Measurements from ENCODE around the gene CKB.

The CKB gene

DNA sequence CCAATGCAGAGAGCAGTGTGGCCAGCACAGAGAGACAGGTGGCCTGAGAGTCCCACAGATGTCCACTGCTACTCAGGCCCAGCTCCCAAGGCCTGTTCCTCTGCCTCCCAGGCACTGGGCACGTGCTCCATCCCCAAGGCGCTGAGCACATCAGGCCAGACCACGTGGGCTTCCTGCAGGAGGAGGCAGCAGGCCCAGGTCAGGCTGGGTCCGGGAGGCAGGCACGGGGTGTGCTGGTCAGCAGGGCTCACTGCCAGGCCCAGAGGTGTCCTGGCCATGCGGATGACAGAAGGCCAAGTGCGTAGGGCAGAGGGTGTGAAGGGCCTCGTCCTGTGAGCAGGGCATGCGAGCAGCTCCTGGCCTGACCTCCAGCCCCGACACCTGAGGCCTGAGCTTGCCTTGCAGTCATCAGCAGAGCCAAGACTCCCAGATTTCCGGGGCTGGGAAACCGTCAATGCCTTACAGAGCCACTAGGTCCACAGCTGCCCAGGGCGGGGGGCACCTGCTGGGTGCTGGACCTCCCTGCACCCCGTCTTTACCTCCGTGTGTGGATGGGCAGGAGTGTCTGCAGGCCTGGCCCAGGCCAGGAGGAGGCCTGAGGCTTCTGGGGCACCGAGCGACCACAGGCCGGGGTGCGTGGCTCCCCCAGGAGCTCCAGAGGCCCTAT lies 21.2 kb upstream of the CKB start:
- no peaks in the 10 kb centered on the region for H3K9me3 ChIP-seq
- no peak for TF ChIP-seq CTCF (IDR thresholded peaks at IDR 0.05; ENCODE audit: low read depth, low read length)
- peak; percentile 28 for DNase-seq
- peaks cover 22% of the 10 kb centered on the region for H3K4me1 ChIP-seq
- H3K27me3 ChIP-seq: no peaks in the 10 kb centered on the region
- no peak overlapping the region for H3K4me3 ChIP-seq (ENCODE audit: low read depth, low read length)
- no peaks in the 10 kb centered on the region for H3K36me3 ChIP-seq

- no peaks in the 10 kb centered on the region for H3K36me3 ChIP-seq
- H3K9me3 ChIP-seq: no peaks in the 10 kb centered on the region
- no peak overlapping the region for H3K4me3 ChIP-seq (ENCODE audit: low read depth, low read length)
- no peak for TF ChIP-seq CTCF (IDR thresholded peaks at IDR 0.05; ENCODE audit: low read depth, low read length)
- H3K27me3 ChIP-seq: no peaks in the 10 kb centered on the region
- peak; percentile 14 for DNase-seq
- H3K4me1 ChIP-seq: peaks cover 29% of the 10 kb centered on the region
Measured at GRCh38 chr14:103543140-103543539, 20.5 kb upstream of the CKB start.

DNA sequence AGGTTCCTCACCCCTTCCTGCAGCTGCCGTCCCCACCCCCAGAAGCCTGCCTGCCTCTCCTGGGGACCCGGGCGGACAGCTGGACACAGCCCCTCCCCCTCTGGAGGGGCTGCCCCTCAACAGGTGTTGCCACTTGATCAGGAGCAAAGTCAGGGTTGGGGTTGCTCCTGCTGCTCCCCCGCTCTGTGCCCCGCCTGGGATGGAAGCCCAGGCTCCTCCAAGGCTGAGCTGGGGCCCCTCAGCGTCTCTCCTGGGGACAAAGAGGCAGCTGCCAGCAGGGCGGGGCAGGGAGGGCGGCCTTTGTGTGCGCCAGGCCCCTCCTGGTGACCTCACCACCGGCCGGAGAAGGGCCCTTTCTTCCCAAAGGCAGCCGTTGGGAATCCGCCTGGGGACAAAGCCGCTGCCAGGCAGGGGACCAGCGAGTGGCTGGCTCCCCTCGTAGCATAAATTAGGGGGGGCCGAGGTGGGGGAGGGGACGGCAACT lies 20.0 kb upstream of the CKB start:
- TF ChIP-seq CTCF (IDR thresholded peaks at IDR 0.05; ENCODE audit: low read depth, low read length): no peak
- H3K4me1 ChIP-seq: peaks cover 29% of the 10 kb centered on the region
- no peaks in the 10 kb centered on the region for H3K9me3 ChIP-seq
- no peak overlapping the region for H3K4me3 ChIP-seq (ENCODE audit: low read depth, low read length)
- H3K27me3 ChIP-seq: no peaks in the 10 kb centered on the region
- DNase-seq: peak; percentile 51
- no peaks in the 10 kb centered on the region for H3K36me3 ChIP-seq

DNA sequence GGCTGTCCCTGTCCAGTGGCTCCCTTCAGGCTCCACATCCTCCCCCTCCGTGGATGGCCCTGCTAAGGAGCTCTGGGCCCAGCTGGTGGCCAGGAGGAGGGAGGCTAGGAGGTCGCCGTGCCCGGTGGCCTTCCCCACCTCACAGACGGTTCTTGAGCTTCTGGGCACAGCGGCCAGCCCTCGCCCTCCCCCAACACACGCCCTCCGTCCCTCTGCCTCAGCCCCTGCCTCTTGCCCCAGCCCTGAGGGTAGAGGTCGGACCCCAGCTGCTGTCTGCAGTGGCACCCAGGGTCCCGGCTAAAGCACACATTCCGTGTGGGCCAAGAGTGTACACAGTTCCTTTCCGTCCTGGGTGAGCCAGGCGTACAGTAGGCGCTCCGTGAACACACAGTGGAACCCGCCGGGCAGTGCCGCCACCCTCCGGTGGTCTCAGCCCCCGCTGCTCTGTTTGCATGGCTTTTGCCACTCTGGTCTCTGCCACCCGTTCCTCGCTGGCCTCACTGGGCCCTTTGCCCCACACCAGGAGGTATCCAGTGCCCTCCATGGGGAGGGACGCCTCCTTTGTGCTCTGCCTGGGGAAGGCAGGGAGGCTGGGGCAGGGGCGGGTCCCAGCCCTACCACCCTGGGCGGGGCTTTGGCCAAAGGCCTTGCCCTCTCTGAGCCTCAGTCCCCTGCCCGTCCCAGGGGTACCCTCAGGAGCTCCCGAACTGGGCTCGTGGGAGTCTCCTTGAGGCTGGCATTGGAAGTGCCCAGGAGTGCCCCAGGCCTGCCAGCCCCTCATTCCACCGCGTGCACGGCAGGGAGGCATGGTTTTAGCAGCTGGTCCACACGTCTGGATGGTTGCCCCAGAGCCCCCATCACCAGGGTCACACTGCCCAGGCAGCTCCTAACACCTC lies 19.3 kb upstream of the CKB start:
- H3K4me1 ChIP-seq: peaks cover 29% of the 10 kb centered on the region
- no peaks in the 10 kb centered on the region for H3K27me3 ChIP-seq
- no peak for TF ChIP-seq CTCF (IDR thresholded peaks at IDR 0.05; ENCODE audit: low read depth, low read length)

DNA sequence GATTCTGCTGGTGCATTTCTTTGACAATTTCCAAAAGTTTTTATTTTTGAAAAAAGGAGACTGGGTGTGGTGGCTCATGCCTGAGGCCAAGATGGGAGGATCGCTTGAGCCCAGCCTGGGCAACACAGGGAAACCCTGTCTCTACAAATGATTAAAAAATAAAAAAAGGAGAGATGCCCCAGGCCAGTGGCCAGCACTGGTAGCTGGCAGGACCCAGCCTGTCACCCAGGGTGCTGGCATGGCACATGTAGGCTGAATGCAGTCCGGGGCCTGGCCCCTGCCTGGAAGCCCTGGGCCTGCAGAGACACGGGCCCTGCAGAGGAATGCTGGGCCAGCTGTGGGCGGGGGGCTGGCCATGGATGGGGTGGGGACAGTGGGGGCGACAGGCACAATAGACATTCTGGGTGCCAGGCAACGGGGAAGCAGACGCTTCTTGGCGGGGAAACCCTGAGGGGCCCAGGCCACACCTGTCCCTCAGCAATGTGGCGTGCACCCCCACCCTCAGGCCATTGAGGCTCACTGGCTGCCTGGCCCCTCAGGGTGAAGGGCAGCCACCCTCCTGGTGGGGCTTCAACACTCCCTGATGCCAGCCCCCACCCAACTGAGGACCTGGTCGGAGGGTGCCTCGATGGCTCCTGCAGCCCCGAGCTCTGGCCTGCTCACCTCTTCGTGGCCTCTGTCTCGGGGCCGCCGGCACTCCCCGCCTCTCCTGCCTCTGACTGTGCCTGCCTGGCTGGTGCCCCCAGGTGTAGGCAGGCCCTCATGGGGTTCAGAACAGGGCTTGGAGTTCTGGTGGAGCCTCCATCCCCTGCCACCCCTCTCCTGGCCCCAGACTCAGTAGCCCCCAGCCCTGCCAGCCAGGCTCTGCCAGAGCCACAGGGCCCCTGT lies 18.4 kb upstream of the CKB start:
- H3K36me3 ChIP-seq: peaks cover 5% of the 10 kb centered on the region; the same call in 1 of the 2 replicates
- H3K27me3 ChIP-seq: no peaks in the 10 kb centered on the region
- no peaks in the 10 kb centered on the region for H3K9me3 ChIP-seq
- no peak for TF ChIP-seq CTCF (IDR thresholded peaks at IDR 0.05; ENCODE audit: low read depth, low read length)
- no peak for DNase-seq
- H3K4me1 ChIP-seq: peaks cover 29% of the 10 kb centered on the region
- H3K4me3 ChIP-seq (ENCODE audit: low read depth, low read length): no peak overlapping the region

More for the DNA sequence above, 19.3 kb upstream of the CKB start:
- Histone ChIP-seq H3K4me3 (ENCODE audit: low read depth, low read length) (no peak overlapping the region), H3K9me3 (no peaks in the 10 kb centered on the region), H3K36me3 (no peaks in the 10 kb centered on the region; the same call in 1 of the 2 replicates)
- peak; percentile 21 for DNase-seq
